ENCODE results near the gene SCD.

DNA sequence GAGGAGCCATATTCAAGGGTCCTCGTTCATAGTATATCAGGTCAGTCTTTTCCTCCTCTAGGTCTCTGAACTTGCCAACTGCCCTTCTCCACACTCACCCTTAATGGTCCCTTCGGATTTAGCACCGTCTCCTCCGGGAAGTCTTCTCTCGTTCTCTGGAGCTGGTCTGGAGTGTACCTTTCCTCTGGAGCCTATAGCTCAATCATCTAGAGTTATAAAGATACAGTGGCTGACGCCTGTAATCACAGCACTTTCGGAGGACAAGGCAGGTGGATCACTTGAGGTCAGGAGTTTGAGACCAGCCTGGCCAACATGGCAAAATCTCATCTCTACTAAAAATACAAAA, 4.4 kb upstream of the SCD start:
- TF ChIP-seq, protein P1, sequence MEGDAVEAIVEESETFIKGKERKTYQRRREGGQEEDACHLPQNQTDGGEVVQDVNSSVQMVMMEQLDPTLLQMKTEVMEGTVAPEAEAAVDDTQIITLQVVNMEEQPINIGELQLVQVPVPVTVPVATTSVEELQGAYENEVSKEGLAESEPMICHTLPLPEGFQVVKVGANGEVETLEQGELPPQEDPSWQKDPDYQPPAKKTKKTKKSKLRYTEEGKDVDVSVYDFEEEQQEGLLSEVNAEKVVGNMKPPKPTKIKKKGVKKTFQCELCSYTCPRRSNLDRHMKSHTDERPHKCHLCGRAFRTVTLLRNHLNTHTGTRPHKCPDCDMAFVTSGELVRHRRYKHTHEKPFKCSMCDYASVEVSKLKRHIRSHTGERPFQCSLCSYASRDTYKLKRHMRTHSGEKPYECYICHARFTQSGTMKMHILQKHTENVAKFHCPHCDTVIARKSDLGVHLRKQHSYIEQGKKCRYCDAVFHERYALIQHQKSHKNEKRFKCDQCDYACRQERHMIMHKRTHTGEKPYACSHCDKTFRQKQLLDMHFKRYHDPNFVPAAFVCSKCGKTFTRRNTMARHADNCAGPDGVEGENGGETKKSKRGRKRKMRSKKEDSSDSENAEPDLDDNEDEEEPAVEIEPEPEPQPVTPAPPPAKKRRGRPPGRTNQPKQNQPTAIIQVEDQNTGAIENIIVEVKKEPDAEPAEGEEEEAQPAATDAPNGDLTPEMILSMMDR (CRISPR knock-in tag; IDR thresholded peaks at IDR 0.05): no peak
- TF ChIP-seq, protein P2, sequence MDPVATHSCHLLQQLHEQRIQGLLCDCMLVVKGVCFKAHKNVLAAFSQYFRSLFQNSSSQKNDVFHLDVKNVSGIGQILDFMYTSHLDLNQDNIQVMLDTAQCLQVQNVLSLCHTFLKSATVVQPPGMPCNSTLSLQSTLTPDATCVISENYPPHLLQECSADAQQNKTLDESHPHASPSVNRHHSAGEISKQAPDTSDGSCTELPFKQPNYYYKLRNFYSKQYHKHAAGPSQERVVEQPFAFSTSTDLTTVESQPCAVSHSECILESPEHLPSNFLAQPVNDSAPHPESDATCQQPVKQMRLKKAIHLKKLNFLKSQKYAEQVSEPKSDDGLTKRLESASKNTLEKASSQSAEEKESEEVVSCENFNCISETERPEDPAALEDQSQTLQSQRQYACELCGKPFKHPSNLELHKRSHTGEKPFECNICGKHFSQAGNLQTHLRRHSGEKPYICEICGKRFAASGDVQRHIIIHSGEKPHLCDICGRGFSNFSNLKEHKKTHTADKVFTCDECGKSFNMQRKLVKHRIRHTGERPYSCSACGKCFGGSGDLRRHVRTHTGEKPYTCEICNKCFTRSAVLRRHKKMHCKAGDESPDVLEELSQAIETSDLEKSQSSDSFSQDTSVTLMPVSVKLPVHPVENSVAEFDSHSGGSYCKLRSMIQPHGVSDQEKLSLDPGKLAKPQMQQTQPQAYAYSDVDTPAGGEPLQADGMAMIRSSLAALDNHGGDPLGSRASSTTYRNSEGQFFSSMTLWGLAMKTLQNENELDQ (CRISPR knock-in tag; IDR thresholded peaks at IDR 0.05; ENCODE audit: borderline replicate concordance): no peak
- TF ChIP-seq ZNF34 (CRISPR knock-in tag; IDR thresholded peaks at IDR 0.05; ENCODE audit: borderline replicate concordance): no peak
- TF ChIP-seq, protein P3, sequence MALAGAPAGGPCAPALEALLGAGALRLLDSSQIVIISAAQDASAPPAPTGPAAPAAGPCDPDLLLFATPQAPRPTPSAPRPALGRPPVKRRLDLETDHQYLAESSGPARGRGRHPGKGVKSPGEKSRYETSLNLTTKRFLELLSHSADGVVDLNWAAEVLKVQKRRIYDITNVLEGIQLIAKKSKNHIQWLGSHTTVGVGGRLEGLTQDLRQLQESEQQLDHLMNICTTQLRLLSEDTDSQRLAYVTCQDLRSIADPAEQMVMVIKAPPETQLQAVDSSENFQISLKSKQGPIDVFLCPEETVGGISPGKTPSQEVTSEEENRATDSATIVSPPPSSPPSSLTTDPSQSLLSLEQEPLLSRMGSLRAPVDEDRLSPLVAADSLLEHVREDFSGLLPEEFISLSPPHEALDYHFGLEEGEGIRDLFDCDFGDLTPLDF (CRISPR knock-in tag; IDR thresholded peaks at IDR 0.05): no peak
- no peak for TF ChIP-seq RCOR2 (CRISPR knock-in tag; IDR thresholded peaks at IDR 0.05)
- no peak for TF ChIP-seq TBL1XR1 (IDR thresholded peaks at IDR 0.05; ENCODE audit: borderline replicate concordance, low read length, partially characterized antibody)
- no peak for TF ChIP-seq ZNF441 (CRISPR knock-in tag; IDR thresholded peaks at IDR 0.05; ENCODE audit: borderline replicate concordance)
- no peak for TF ChIP-seq ZNF615 (CRISPR knock-in tag; IDR thresholded peaks at IDR 0.05; ENCODE audit: borderline replicate concordance)
- no peak for TF ChIP-seq EP300 (IDR thresholded peaks at IDR 0.05; ENCODE audit: low read depth in 2 of 2, low read length in 2 of 2)
- no peak for TF ChIP-seq EP300 (CRISPR knock-in tag; IDR thresholded peaks at IDR 0.05; ENCODE audit: borderline replicate concordance)
- TF ChIP-seq ZNF382 (CRISPR knock-in tag; IDR thresholded peaks at IDR 0.05; ENCODE audit: borderline replicate concordance): no peak
- no peak for TF ChIP-seq CEBPG (CRISPR knock-in tag; IDR thresholded peaks at IDR 0.05)
- TF ChIP-seq, protein P4, sequence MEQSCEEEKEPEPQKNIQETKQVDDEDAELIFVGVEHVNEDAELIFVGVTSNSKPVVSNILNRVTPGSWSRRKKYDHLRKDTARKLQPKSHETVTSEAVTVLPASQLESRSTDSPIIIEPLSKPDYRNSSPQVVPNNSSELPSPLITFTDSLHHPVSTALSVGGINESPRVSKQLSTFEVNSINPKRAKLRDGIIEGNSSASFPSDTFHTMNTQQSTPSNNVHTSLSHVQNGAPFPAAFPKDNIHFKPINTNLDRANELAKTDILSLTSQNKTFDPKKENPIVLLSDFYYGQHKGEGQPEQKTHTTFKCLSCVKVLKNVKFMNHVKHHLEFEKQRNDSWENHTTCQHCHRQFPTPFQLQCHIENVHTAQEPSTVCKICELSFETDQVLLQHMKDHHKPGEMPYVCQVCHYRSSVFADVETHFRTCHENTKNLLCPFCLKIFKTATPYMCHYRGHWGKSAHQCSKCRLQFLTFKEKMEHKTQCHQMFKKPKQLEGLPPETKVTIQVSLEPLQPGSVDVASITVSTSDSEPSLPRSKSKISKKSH (CRISPR knock-in tag; IDR thresholded peaks at IDR 0.05; ENCODE audit: borderline replicate concordance): no peak
